Panc1 (cell line): ENCODE results near the gene DUSP9. TPM values are rescaled to one million over a fixed set of nuclear protein-coding genes. Genes with fewer than 3 reads are reported as not detected.
"Not testable (repeated sequence)": the region's sequence is repeated elsewhere in the genome, so short reads cannot be mapped to it uniquely, and the experiment has no call there.

Experiments
- ATAC-seq: fragments of 200-7000 bp; cut with Tn5 transposase; 2 replicates; pipeline ENCODE4 v1.9.1; 2020; ENCODE audit warnings: mild to moderate bottlenecking, moderate library complexity
- BruUV-seq: library from RNA; stranded (reverse); fragments of 400-500 nt; replicated peaks from 2 replicates; lab custom pipeline; 2021; lab: Mats Ljungman, UMichigan
- CTCF ChIA-PET: fragments of 300-600 bp; sonication (Branson Sonifier 250); formaldehyde crosslinking; loops from one replicate; lab custom pipeline; 2022; ENCODE audit warnings: antibody characterized with exemption; lab: Charles Lee
- POLR2A ChIA-PET: fragments of 300-600 bp; sonication (Branson Sonifier 250); formaldehyde crosslinking; loops from one replicate; lab custom pipeline; 2022; ENCODE audit warnings: antibody characterized with exemption; lab: Charles Lee
- DNase-seq: peaks from one replicate; pipeline ENCODE4 v3.0.0-alpha.2; 2010; ENCODE audit warnings: low read depth, low spot score
- H3K27ac ChIP-seq: 2 replicates; pipeline ENCODE4 v1.5.1; 2011; ENCODE audit warnings: mild to moderate bottlenecking, low read length, inconsistent platforms
- H3K27me3 ChIP-seq: fragments of 200-500 bp; sonication (Bioruptor generic); 2 replicates; pipeline ENCODE4 v1.6.0; 2014; ENCODE audit warnings: low read length, inconsistent platforms; ENCODE audit not compliant: control insufficient read depth, insufficient read depth
- H3K36me3 ChIP-seq: fragments of 200-500 bp; sonication (Bioruptor generic); 2 replicates; pipeline ENCODE4 v1.5.1; 2014; ENCODE audit warnings: inconsistent platforms, mild to moderate bottlenecking, low read length, moderate library complexity; ENCODE audit not compliant: control insufficient read depth, insufficient read depth
- H3K4me1 ChIP-seq: 2 replicates; pipeline ENCODE4 v1.5.1; 2011; ENCODE audit warnings: inconsistent platforms, mild to moderate bottlenecking, low read length, moderate library complexity; ENCODE audit not compliant: control insufficient read depth, insufficient read depth
- H3K4me3 ChIP-seq, 2 experiments: 2 replicates each; pipeline ENCODE4 v1.5.1; 2011 to 2012; ENCODE audit warnings: low read depth in 2 of 2, low read length in 2 of 2, mild to moderate bottlenecking in 2 of 2, inconsistent platforms in 1 of 2, moderate library complexity in 1 of 2
- H3K9me3 ChIP-seq: fragments of 200-500 bp; sonication (Bioruptor generic); 2 replicates; pipeline ENCODE4 v1.5.1; 2014; ENCODE audit warnings: low read depth, mild to moderate bottlenecking, inconsistent platforms, low read length, moderate library complexity; ENCODE audit not compliant: control insufficient read depth, insufficient read depth
- POLR2AphosphoS5 ChIP-seq: IDR thresholded peaks from 2 replicates; pipeline ENCODE4 v1.6.1; 2012; ENCODE audit warnings: mild to moderate bottlenecking, low read depth, low read length, moderate library complexity
- SIN3A ChIP-seq: IDR thresholded peaks from 2 replicates; pipeline ENCODE4 v1.6.1; 2012; ENCODE audit warnings: low read depth, mild to moderate bottlenecking, low read length, moderate library complexity, borderline replicate concordance; ENCODE audit not compliant: insufficient read depth
- TCF7L2 ChIP-seq: IDR thresholded peaks from 2 replicates; pipeline ENCODE4 v1.6.1; 2011; ENCODE audit warnings: mild to moderate bottlenecking, low read depth, low read length, inconsistent platforms
- in situ Hi-C: cut with HindIII; loops from 2 replicates; pipeline ENCODE4 v1.10.0; 2016; ENCODE audit warnings: low sequenced_read_pairs, low pct_unique_long_range_greater_than_20kb
- intact Hi-C: fragments of 100-400 bp; cut with micrococcal nuclease; formaldehyde crosslinking; loops from one replicate; pipeline ENCODE4 v1.10.0; 2022; ENCODE audit not compliant: unreplicated experiment
- total RNA-seq: library from RNA; stranded (reverse); gene quantifications from one replicate; pipeline ENCODE4 v1.2.1, GENCODE V29; 2021; ENCODE audit not compliant: unreplicated experiment
- TF ChIP-seq, protein P1 (sequence below): fragments of 450-650 bp; IDR thresholded peaks from 2 replicates; pipeline ENCODE4 v1.5.1; 2017; ENCODE audit warnings: mild to moderate bottlenecking
- TF ChIP-seq, protein P2 (sequence below), 2 experiments: IDR thresholded peaks; 2 replicates each; pipeline ENCODE4 v1.6.1; 2011 to 2012; ENCODE audit warnings: low read depth in 2 of 2, control low read depth in 1 of 2, low read length in 1 of 2, mild to moderate bottlenecking in 1 of 2, moderate library complexity in 1 of 2; ENCODE audit not compliant: insufficient read depth in 1 of 2

DUSP9 gene
- total RNA-seq, 1 experiment from 2014 or later = 7.1 TPM

DNA sequence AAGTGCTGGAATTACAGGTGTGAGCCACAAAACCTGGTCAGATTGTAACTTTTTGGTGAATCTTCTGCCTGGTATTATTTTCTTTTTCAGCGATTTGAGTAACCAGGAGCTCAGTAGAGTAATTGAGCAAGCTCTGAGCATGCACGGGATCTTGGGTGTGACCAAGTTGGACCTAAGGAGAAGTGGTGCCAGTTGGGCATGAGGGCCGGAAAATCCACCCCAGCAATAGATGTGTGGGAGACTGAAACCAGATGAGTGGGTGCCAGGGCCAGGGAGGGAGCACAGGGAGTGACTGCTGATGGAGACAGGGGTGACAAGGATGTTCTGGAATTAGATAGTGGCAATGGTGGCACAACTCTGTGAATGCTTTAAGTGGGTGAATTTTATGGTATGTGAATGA is 44.4 kb upstream of the DUSP9 start:
- ChIA-PET CTCF (no interaction called here), POLR2A (interaction anchor here (0.6 kb wide), 1 partner anchor 355 kb away, joined by 4 read pairs; no protein-coding TSS in a partner anchor)
- Histone ChIP-seq H3K27me3 (no peaks in the 10 kb centered on the region), H3K4me1 (peaks cover 12% of the 10 kb centered on the region), H3K4me3 (no peak overlapping the region), H3K9me3 (no peaks in the 10 kb centered on the region), H3K27ac (no peak overlapping the region), H3K36me3 (no peaks in the 10 kb centered on the region)
- BruUV-seq = no TSS peak
- TF ChIP-seq POLR2AphosphoS5 = no peak
- DNase-seq (no peak), ATAC-seq (no peak)
- in situ Hi-C loops = no loop called here
- intact Hi-C loops = no loop called here

DNA sequence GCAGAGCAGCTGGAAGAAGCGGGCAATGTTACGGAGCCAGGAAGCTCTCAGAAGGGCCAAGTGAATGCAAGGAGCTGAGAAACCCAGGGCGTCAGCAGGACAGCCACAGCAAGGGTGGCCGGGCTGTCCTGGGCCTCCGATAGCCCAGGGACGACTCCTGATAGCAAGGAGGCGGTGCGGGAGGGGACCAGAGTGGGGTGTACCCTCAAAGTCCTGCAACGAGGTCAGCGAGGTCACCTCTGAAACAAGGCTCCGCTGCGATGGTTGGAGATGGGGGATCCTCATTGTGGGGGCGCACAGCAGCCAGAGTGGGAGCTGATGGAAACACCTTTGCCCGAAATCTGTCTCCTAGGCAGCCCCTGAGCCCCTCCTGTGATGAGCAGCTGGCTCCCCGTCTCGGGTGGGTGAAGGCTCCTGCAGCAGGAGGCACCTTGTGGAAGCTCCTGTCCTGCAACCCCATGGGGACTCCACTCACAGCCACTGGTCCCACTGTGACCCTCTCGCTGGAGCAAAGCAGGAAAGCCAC is 43.8 kb upstream of the DUSP9 start:
- POLR2A ChIA-PET = no interaction called here
- in situ Hi-C loops = no loop called here
- intact Hi-C loops = no loop called here

DNA sequence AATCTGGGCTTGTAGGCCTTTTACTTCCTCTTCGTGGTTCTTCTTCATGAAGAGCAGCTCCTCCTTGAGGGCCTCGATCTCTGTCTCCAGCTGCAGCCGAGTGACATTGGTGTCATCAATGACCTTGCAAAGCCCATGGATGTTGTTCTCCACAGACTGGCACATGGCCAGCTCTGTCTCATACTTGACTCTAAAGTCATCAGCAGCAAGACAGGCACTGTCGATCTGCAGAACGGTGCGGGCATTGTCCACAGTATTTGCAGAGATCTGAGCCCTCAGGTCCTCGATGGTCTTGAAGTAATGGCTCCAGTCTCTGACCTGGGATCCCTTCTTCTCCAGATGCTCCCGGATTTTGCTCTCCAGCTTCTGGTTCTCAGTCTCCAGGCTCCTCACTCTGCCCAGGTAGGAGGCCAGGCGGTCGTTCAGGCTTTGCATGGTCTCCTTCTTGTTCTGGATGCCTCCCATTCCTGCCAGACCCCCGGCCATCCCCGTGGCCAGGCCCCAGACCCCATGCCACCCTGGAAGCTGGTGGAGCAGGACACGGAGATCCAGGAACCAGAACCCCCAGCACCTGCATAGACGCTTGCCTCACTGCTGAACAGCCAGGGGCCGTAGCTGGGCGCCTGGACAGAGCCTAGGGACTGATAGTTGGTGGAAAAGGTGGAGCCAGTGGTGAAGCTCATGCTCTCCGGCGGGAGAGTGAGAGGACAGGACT is 42.2 kb upstream of the DUSP9 start:
- POLR2A ChIA-PET, in situ Hi-C loops: not testable (repeated sequence)
- CTCF ChIA-PET = interaction anchor here (0.6 kb wide), 1 partner anchor 42 kb away, joined by 4 read pairs; the partner anchor contains the start of gene DUSP9

More for the DNA sequence above, 43.8 kb upstream of the DUSP9 start:
- ATAC-seq (no peak), DNase-seq (no peak)
- H3K27me3 ChIP-seq = no peaks in the 10 kb centered on the region
- no peak overlapping the region for H3K27ac ChIP-seq
- no peaks in the 10 kb centered on the region for H3K9me3 ChIP-seq
- no TSS peak for BruUV-seq
- peaks cover 9% of the 10 kb centered on the region; the same call in 1 of the 2 replicates for H3K4me1 ChIP-seq
- TF ChIP-seq SIN3A = no peak
- TF ChIP-seq, protein P1, sequence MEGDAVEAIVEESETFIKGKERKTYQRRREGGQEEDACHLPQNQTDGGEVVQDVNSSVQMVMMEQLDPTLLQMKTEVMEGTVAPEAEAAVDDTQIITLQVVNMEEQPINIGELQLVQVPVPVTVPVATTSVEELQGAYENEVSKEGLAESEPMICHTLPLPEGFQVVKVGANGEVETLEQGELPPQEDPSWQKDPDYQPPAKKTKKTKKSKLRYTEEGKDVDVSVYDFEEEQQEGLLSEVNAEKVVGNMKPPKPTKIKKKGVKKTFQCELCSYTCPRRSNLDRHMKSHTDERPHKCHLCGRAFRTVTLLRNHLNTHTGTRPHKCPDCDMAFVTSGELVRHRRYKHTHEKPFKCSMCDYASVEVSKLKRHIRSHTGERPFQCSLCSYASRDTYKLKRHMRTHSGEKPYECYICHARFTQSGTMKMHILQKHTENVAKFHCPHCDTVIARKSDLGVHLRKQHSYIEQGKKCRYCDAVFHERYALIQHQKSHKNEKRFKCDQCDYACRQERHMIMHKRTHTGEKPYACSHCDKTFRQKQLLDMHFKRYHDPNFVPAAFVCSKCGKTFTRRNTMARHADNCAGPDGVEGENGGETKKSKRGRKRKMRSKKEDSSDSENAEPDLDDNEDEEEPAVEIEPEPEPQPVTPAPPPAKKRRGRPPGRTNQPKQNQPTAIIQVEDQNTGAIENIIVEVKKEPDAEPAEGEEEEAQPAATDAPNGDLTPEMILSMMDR = no peak
- TF ChIP-seq, protein P2, sequence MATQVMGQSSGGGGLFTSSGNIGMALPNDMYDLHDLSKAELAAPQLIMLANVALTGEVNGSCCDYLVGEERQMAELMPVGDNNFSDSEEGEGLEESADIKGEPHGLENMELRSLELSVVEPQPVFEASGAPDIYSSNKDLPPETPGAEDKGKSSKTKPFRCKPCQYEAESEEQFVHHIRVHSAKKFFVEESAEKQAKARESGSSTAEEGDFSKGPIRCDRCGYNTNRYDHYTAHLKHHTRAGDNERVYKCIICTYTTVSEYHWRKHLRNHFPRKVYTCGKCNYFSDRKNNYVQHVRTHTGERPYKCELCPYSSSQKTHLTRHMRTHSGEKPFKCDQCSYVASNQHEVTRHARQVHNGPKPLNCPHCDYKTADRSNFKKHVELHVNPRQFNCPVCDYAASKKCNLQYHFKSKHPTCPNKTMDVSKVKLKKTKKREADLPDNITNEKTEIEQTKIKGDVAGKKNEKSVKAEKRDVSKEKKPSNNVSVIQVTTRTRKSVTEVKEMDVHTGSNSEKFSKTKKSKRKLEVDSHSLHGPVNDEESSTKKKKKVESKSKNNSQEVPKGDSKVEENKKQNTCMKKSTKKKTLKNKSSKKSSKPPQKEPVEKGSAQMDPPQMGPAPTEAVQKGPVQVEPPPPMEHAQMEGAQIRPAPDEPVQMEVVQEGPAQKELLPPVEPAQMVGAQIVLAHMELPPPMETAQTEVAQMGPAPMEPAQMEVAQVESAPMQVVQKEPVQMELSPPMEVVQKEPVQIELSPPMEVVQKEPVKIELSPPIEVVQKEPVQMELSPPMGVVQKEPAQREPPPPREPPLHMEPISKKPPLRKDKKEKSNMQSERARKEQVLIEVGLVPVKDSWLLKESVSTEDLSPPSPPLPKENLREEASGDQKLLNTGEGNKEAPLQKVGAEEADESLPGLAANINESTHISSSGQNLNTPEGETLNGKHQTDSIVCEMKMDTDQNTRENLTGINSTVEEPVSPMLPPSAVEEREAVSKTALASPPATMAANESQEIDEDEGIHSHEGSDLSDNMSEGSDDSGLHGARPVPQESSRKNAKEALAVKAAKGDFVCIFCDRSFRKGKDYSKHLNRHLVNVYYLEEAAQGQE (IDR thresholded peaks at IDR 0.05; ENCODE audit: insufficient read depth in 1 of 2, low read depth in 2 of 2, low read length in 1 of 2) = no peak
- no peak for TF ChIP-seq POLR2AphosphoS5
- no peak for TF ChIP-seq TCF7L2
- no peak overlapping the region for H3K4me3 ChIP-seq
- CTCF ChIA-PET = no interaction called here
- no peaks in the 10 kb centered on the region for H3K36me3 ChIP-seq

More for the DNA sequence above, 42.2 kb upstream of the DUSP9 start:
- H3K4me1 ChIP-seq, H3K36me3 ChIP-seq, intact Hi-C loops, DNase-seq, H3K4me3 ChIP-seq, BruUV-seq, H3K9me3 ChIP-seq, H3K27ac ChIP-seq, ATAC-seq, H3K27me3 ChIP-seq: not testable (repeated sequence)
